ENCODE results near the gene WNK1. TPM values are rescaled to one million over a fixed set of nuclear protein-coding genes. Genes with fewer than 3 reads are reported as not detected.

The WNK1 gene
- total RNA-seq, 1 donor from 2014 or later = 215 TPM

GRCh38 chr12:777550-778047 lies 25.2 kb downstream of the WNK1 start:
- Histone ChIP-seq H3K27me3 (no peaks in the 10 kb centered on the region), H3K36me3 (no peaks in the 10 kb centered on the region), H3K9me3 (no peaks in the 10 kb centered on the region), H3K27ac (no peak overlapping the region), H3K4me1 (peaks cover 62% of the 10 kb centered on the region), H3K4me3 (no peak overlapping the region)
- DNase-seq = no peak
- TF ChIP-seq, protein P1, sequence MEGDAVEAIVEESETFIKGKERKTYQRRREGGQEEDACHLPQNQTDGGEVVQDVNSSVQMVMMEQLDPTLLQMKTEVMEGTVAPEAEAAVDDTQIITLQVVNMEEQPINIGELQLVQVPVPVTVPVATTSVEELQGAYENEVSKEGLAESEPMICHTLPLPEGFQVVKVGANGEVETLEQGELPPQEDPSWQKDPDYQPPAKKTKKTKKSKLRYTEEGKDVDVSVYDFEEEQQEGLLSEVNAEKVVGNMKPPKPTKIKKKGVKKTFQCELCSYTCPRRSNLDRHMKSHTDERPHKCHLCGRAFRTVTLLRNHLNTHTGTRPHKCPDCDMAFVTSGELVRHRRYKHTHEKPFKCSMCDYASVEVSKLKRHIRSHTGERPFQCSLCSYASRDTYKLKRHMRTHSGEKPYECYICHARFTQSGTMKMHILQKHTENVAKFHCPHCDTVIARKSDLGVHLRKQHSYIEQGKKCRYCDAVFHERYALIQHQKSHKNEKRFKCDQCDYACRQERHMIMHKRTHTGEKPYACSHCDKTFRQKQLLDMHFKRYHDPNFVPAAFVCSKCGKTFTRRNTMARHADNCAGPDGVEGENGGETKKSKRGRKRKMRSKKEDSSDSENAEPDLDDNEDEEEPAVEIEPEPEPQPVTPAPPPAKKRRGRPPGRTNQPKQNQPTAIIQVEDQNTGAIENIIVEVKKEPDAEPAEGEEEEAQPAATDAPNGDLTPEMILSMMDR (IDR thresholded peaks at IDR 0.05) = no peak
- intact Hi-C loops (cut with DNase I) = no loop called here
- no peak for ATAC-seq

DNA sequence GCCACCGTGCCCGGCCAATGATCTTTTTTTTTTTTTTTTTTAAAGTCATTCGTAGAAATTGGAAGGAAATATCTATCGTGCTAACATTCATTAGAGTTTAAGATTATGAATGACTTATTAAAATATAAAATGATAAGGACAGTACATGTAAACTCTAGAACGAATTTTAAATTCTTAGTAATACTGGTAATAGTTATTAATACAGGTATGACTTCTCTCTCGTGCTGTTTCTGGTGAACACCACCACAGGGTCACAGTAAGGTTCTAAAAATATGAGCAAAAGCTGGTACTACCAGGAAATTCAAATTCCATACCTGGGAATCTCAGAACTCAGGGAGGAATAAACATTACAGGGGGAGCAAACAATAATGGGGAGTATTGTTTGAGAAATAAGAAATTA lies 26.2 kb downstream of the WNK1 start:
- Histone ChIP-seq H3K36me3 (no peaks in the 10 kb centered on the region), H3K27me3 (no peaks in the 10 kb centered on the region), H3K27ac (no peak overlapping the region), H3K4me1 (peaks cover 52% of the 10 kb centered on the region), H3K4me3 (no peak overlapping the region), H3K9me3 (no peaks in the 10 kb centered on the region)
- intact Hi-C loops (cut with DNase I) = no loop called here
- ATAC-seq = no peak
- TF ChIP-seq, protein P1 (IDR thresholded peaks at IDR 0.05) = no peak
- no peak for DNase-seq

DNA sequence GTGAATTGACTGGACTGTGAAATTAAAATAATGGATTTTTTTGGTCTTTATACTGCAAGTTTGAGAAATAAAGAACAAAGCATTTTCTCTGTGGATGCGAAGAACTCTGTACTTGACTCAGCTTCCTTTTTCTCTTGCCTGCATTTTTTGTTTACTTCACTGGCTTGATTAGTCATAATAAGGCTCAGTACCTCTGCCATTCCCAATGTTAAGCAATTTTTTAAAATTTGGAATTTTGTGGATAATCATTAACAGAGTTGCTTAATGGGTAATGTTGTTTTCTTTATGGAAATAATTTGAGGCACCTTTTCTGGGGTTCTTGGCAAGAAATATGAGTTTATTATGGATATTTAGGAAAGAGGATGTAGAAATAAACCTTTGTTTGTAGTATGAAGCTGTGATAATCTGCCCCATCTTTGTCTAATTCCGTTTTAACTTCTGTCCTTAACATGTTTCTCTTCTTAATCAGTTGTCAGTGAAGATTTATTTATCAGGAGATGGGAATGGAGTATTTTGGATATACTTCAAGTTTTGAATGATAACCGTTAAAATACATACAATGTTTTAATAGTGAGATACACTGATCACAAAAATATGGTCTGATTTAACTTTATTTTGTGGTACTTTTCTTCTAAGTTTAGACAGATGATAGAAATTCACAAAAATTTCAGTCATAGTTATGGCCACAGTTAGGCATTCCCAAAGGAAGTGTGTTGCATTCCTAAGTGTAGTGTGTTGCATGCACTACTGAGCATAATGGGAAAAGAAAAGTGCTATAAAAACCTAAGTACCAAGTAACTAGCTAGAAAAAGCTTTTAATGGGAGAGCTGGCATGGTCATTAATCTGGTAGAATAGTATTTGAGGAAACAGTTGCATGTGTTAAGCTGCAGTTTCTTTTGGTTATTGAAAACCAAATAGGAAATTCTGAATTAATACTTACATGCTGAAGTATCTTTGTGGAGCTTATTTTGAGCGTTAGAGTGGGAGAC lies 27.7 kb downstream of the WNK1 start:
- Histone ChIP-seq H3K4me1 (peaks cover 38% of the 10 kb centered on the region), H3K4me3 (no peak overlapping the region), H3K27ac (no peak overlapping the region), H3K36me3 (no peaks in the 10 kb centered on the region), H3K27me3 (no peaks in the 10 kb centered on the region), H3K9me3 (no peaks in the 10 kb centered on the region)
- TF ChIP-seq, protein P1 (IDR thresholded peaks at IDR 0.05) = no peak
- DNase-seq = no peak
- ATAC-seq = no peak
- intact Hi-C loops (cut with DNase I) = no loop called here

- no peak overlapping the region for H3K4me3 ChIP-seq
- H3K9me3 ChIP-seq = no peaks in the 10 kb centered on the region
- intact Hi-C loops (cut with DNase I) = no loop called here
- no peaks in the 10 kb centered on the region for H3K36me3 ChIP-seq
- TF ChIP-seq, protein P1 (IDR thresholded peaks at IDR 0.05) = no peak
- no peaks in the 10 kb centered on the region for H3K27me3 ChIP-seq
- no peak for ATAC-seq
- no peak for DNase-seq
- no peak overlapping the region for H3K27ac ChIP-seq
- peaks cover 36% of the 10 kb centered on the region for H3K4me1 ChIP-seq
Observed at GRCh38 chr12:780750-781379, 28.5 kb downstream of the WNK1 start.

DNA sequence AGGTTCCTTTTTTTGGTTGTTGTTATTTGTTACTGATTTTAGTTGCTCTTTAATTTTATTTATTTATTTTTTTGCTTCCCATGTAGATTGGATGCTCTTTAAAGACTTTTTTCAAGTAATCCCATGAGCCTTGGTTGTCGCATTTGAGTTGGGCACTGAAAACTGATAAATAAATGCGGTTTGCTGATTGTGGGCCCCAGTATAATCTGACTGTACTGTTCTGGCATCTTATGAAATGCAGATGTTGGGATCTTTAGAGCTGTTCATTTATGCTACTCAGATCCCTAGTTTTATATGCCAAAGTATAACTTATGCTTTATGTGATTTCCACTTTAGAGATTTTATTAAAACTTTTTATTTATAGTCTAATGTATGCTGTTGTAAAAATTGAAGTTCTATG lies 33.3 kb downstream of the WNK1 start:
- Histone ChIP-seq H3K27me3 (no peaks in the 10 kb centered on the region), H3K4me3 (no peak overlapping the region), H3K4me1 (peaks cover 27% of the 10 kb centered on the region), H3K9me3 (no peaks in the 10 kb centered on the region), H3K36me3 (no peaks in the 10 kb centered on the region), H3K27ac (no peak overlapping the region)
- intact Hi-C loops (cut with DNase I) = no loop called here
- ATAC-seq (no peak), DNase-seq (no peak)
- TF ChIP-seq, protein P1 (IDR thresholded peaks at IDR 0.05) = no peak

All from upper lobe of right lung (tissue), 1 donor.